GM19238 (cell line): ENCODE data around the gene STK38.
"Not testable (repeated sequence)": the region's sequence is repeated elsewhere in the genome, so short reads cannot be mapped to it uniquely, and the experiment has no call there.

ENCODE experiments used
- DNase-seq: peaks from one replicate; pipeline ENCODE4 v3.0.0; 2011; ENCODE audit warnings: low spot score; ENCODE audit not compliant: insufficient read length

STK38 gene

DNA sequence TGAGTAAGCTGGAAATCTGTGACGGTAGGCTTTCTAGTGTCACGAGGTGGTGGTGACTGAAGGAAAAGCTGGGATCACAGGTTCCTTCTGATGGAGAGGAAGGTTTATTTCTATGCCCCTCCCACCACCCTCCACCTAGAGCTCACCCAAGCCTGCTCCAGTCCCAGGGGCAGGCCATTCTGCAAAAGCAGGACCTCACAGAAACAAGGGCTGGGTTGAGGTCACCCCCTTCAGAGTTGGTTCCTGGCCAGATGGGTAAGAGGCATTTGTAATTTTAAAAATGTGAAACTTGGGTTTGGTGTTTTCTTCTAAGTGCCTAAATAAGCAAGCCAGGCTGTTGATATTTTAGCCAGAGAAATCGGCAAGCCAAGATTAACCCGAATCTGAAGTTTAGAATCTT is 57.9 kb downstream of the STK38 start:
- DNase-seq: no peak

DNA sequence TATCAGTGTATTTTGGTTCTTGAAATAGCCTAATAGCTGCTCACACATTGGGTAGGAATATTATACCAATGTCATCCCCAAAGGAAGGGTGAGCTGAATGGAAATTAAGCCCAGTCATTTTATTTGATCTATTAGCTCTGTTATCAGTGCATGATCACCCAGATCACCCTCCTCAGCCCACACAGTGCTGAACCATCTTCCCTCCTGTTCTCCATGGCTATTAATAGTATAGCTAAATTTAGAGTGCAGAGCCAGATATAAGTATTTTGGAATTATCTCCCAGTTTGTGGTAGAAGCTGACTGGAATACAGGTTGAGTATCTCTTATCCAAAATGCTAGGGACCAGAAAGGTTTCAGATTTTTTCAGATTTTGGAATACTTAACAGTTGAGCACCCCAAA is 59.1 kb downstream of the STK38 start:
- DNase-seq: no peak

DNA sequence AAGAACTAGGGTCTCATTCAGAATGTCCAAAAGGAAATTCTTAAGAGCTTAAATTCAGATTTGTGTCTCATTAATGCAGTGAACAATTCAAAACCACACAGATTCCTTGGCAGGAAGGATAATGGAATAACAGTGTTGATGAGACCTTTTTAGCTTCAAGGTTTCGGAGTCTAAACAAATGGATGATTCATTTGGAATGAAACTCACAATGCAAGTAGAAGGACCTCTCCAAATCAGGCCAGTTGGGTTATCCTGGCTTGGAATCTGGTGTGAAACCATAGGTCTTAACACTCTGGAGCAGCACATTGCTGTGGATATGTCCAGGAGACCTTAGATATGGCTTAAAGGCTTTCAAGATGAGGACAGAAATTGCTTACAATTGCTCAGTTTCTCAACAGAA is 59.6 kb downstream of the STK38 start:
- DNase-seq: no peak

DNA sequence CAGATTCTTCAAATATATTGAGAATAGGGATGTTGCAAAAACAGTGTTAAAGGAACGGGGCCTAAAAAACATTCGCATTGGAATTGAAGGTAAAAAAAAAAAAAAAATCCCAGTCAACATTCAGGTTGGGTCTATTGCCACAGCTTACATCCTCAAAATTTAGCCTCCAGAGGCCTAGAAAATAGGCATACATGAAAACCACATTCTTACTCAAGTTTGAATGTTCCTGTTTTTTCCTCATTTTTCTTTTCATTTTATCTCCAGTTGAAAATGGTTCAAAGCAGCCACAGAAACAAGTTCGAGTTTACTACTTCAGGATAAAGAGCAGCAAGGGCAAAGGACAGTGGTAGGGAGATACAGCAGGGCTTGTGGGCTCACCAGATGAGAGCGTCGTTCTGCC is 62.5 kb downstream of the STK38 start:
- no peak for DNase-seq

GRCh38 chr6:36483326-36483725 is 64.0 kb downstream of the STK38 start:
- DNase-seq: not testable (repeated sequence)

GRCh38 chr6:36479256-36479655 is 68.0 kb downstream of the STK38 start:
- no peak for DNase-seq

- DNase-seq: no peak
These were observed 69.2 kb downstream of the STK38 start for GRCh38 chr6:36478051-36478526.

DNA sequence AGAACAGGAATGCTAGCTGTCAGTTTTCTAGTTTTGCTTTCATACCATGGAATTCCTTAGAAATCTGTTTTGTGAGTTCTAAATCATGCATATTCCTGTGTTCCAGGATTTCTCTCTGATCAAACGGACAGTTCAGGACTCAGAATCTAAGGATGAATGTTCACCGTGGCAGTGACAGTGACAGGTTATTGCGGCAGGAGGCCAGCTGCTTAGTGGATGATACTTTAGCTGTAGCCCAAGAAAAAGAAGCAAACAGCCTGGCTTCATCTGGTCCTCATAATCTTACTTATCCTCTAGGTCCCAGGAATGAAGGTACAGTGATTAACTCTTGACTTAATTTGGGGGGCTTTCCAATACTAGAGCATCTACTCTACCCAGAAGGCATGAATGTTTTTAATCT is 77.3 kb downstream of the STK38 start:
- DNase-seq: no peak

DNA sequence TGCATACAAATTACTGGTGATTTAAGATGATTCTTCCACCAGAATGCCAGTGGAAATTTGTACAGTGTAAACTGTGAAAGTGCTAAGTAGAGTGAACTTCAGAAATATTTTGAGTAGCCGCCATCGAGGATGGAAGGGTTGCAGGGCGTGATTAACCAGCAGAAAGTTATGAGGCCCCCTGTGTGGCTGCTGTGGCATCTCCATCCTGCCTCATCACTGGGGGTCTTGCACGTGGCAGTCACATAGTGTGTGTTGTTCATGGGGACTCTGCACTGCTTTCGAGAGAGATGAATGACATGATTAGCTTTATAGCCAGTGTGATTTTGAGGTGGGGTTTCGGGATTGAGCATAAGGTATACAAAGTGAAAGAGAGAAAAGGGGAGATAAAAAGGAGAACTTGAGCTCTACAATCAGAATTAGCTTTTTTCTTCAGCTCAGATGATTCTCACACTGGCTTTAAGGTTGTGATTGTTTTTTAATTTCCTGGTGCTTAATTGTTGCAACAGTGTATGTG is 78.1 kb downstream of the STK38 start:
- no peak for DNase-seq

GRCh38 chr6:36467625-36468024 is 79.7 kb downstream of the STK38 start:
- DNase-seq: no peak

- no peak for DNase-seq
These were observed 83.0 kb downstream of the STK38 start for GRCh38 chr6:36464233-36464632.

DNA sequence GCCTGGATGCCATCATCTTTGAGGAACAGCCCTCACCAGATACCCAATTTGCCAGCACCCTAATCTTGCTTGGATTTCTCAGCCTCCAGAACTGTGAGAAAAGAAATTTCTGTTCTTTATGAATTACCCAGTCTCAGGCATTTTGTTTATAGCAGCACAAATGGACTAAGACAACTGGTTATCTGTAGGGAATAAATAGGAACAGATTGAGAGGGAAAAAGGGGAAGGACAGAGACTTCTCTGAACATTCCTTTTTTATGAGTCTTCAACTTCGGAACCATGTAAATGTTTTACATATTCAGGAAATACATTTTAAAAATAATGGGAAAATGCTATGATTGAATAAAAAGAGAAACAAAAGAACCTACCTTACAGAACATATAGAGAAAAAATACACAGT is 83.6 kb downstream of the STK38 start:
- DNase-seq: no peak

- DNase-seq: no peak
These were observed 85.6 kb downstream of the STK38 start for GRCh38 chr6:36461646-36462045.

GRCh38 chr6:36460916-36461315 is 86.4 kb downstream of the STK38 start:
- no peak for DNase-seq

- DNase-seq: no peak
These were observed 87.8 kb downstream of the STK38 start for GRCh38 chr6:36459501-36459900.

DNA sequence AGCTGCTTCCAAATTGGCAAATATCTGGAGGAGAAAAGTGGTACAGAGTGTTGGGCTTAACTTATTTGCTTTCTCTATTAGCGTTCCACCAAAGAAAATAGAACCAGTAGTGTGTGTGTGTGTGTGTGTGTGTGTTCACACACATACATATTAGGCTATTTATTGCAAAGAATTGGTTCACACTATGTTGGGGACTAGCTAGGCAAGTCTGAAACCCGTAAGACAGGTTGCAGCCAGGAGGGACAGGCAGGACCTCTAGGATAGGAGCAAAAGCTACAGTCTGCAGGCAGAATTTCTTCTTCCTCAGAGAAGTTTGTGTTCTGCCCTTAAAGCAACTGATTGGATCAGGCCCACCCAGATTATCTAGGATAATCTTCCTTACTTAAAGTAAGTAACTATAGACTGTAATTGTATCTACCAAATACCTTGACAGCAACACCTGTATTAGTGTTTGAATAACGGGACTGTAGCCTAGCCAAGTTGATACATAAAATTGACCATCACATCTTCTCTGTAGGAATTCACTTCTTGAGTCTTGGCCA is 91.7 kb downstream of the STK38 start:
- DNase-seq: no peak

DNA sequence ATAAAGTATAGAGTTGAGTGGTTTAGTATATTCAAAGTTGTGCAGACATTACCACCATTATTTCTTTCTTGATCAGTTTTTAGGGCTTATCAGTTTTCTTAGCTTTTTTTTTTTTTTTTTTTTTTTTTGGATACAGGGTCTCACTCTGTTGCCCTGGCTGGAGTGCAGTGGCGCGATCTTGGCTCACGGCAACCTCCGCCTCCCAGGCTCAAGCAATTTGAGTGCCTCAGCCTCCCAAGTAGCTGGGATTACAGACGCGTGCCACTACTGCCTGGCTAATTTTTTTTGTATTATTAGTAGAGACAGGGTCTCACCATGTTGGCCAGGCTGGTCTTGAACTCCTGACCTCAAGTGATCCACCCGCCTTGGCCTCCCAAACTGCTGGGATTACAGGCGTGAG is 94.4 kb downstream of the STK38 start:
- DNase-seq: not testable (repeated sequence)

DNA sequence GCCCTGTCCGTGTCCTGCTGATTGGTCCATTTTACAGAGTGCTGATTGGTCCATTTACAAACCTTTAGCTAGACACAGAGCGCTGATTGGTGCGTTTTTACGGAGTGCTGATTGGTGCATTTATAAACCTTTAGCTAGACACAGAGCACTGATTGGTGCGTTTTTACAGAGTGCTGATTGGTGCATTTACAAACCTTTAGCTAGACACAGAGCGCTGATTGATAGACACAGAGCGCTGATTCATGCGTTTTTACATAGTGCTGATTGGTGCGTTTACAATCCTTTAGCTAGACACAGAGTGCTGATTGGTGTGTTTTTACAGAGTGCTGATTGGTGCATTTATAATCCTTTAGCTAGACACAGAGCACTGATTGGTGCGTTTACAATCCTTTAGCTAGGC is 98.1 kb downstream of the STK38 start:
- DNase-seq: not testable (repeated sequence)

DNA sequence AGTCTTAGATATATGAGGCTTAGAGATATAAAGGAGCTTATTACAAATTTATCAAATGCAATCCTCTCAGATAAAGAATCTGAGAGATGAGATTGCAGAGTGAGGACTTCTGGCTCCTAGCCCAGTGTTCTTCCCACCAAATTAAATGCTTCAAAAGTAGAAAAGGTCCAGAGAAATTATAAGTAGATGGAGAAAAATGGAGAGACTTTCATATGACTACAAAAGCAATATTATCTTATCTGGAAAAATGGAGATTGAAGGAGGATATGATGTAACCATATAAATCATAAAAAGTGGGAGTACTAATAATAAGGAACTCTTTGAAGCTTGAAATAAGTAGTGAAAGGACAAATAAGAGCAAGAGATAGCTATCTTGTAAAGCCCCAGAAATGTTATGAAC is 101.7 kb downstream of the STK38 start:
- no peak for DNase-seq

DNA sequence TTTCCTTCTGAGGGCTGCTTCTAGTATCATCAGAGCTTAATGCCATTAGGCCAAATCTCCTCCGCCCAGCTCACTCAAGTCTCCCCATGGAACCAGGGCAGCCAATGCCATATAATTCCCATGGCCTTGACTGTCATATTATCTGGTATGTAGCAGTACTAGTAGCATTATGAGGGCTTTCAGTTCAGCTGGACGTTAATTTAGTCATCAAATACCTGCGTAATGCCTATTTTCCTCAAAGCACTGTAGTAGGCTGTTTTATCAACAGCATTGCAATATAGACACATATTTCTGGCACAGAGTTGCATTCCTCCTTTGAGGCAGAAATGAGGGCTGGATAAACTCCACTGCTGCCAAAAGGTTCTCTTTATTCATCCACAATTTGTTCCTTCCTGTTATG is 102.8 kb downstream of the STK38 start:
- DNase-seq: no peak
